Measurements from ENCODE around the gene FREM1.

GRCh38 chr9:14945351-14945750, 35.1 kb upstream of the FREM1 start:
- TF ChIP-seq CTCF (IDR thresholded peaks at IDR 0.05; ENCODE audit: poor library complexity, severe bottlenecking) (no peak), POLR2AphosphoS5 (IDR thresholded peaks at IDR 0.05) (no peak), EZH2 (IDR thresholded peaks at IDR 0.05; ENCODE audit: borderline replicate concordance, insufficient read depth, low read length, poor library complexity, severe bottlenecking) (no peak), SMC3 (conservative IDR thresholded peaks at IDR 0.05; ENCODE audit: poor library complexity) (no peak), MXI1 (conservative IDR thresholded peaks at IDR 0.05; ENCODE audit: poor library complexity, severe bottlenecking) (no peak)

Data from neural cell (in vitro differentiated cells).